ENCODE data around the gene CFB.

GRCh38 chr6:31961616-31962015 is 15.7 kb downstream of the CFB start:
- TF ChIP-seq ZNF174 (tag by site-specific recombination; IDR thresholded peaks at IDR 0.05) (no peak), ZNF354C (tag by site-specific recombination; IDR thresholded peaks at IDR 0.05; ENCODE audit: borderline replicate concordance, low read depth) (no peak), ZNF658 (tag by site-specific recombination; IDR thresholded peaks at IDR 0.05) (no peak)

Measured in HEK293 (cell line).